Activated CD4-positive, alpha-beta T cell treated with anti-CD3 and anti-CD28 coated beads, Interleukin-2, amount 50 U/mL, for 16 hours (primary cell): ENCODE results near the gene STX1A.

ENCODE experiments used
- DNase-seq: peaks from one replicate; pipeline ENCODE4 v3.0.0-alpha.2; 2020

STX1A gene

GRCh38 chr7:73706126-73707044 lies 13.1 kb downstream of the STX1A start:
- peak; percentile 60 for DNase-seq

- no peak for DNase-seq
Measured at GRCh38 chr7:73705551-73705920, 13.9 kb downstream of the STX1A start.

- no peak for DNase-seq
Measured at GRCh38 chr7:73704640-73705550, 14.6 kb downstream of the STX1A start.

GRCh38 chr7:73703757-73704639 lies 15.5 kb downstream of the STX1A start:
- DNase-seq, result no peak

- DNase-seq, result no peak
Measured at GRCh38 chr7:73703225-73703624, 16.2 kb downstream of the STX1A start.

- DNase-seq, result no peak
Measured at GRCh38 chr7:73702665-73703064, 16.8 kb downstream of the STX1A start.

- DNase-seq, result no peak
Measured at GRCh38 chr7:73702226-73702625, 17.2 kb downstream of the STX1A start.

- no peak for DNase-seq
Measured at GRCh38 chr7:73701357-73701995, 18.0 kb downstream of the STX1A start.

GRCh38 chr7:73700581-73701134 lies 18.8 kb downstream of the STX1A start:
- no peak for DNase-seq

- no peak for DNase-seq
Measured at GRCh38 chr7:73700069-73700423, 19.4 kb downstream of the STX1A start.

GRCh38 chr7:73699370-73700068 lies 19.9 kb downstream of the STX1A start:
- no peak for DNase-seq

GRCh38 chr7:73698410-73698809 lies 21.1 kb downstream of the STX1A start:
- no peak for DNase-seq

- DNase-seq, result no peak
Measured at GRCh38 chr7:73696372-73696771, 23.1 kb downstream of the STX1A start.

- no peak for DNase-seq
Measured at GRCh38 chr7:73690646-73691045, 28.8 kb downstream of the STX1A start.

- DNase-seq, result no peak
Measured at GRCh38 chr7:73688288-73688687, 31.2 kb downstream of the STX1A start.

- DNase-seq, result no peak
Measured at GRCh38 chr7:73685311-73685710, 34.2 kb downstream of the STX1A start.

- DNase-seq, result no peak
Measured at GRCh38 chr7:73683788-73684693, 35.4 kb downstream of the STX1A start.

GRCh38 chr7:73683056-73683787 lies 36.2 kb downstream of the STX1A start, which contains the start of the genes BUD23 and DNAJC30:
Gene BUD23, plus strand, starts transcription at chr7:73683597. Its CDS starts 29 bp downstream, at chr7:73683626.
Gene DNAJC30, minus strand, starts transcription at chr7:73683453. Its CDS starts 30 bp downstream, at chr7:73683423.
- peak; percentile 97 for DNase-seq

GRCh38 chr7:73682745-73683055 lies 36.8 kb downstream of the STX1A start:
- no peak for DNase-seq
